HG03060 (cell line): Measurements from ENCODE around the gene IP6K3.

ENCODE experiments used
- ATAC-seq: cut with Tn5 transposase; IDR thresholded peaks from one replicate; pipeline ENCODE4 v1.9.1; 2021; ENCODE audit warnings: low read depth, moderate number of reproducible peaks; ENCODE audit not compliant: unreplicated experiment

Gene IP6K3

GRCh38 chr6:33778444-33779121 lies 31.9 kb upstream of the IP6K3 start:
- ATAC-seq, result no peak

DNA sequence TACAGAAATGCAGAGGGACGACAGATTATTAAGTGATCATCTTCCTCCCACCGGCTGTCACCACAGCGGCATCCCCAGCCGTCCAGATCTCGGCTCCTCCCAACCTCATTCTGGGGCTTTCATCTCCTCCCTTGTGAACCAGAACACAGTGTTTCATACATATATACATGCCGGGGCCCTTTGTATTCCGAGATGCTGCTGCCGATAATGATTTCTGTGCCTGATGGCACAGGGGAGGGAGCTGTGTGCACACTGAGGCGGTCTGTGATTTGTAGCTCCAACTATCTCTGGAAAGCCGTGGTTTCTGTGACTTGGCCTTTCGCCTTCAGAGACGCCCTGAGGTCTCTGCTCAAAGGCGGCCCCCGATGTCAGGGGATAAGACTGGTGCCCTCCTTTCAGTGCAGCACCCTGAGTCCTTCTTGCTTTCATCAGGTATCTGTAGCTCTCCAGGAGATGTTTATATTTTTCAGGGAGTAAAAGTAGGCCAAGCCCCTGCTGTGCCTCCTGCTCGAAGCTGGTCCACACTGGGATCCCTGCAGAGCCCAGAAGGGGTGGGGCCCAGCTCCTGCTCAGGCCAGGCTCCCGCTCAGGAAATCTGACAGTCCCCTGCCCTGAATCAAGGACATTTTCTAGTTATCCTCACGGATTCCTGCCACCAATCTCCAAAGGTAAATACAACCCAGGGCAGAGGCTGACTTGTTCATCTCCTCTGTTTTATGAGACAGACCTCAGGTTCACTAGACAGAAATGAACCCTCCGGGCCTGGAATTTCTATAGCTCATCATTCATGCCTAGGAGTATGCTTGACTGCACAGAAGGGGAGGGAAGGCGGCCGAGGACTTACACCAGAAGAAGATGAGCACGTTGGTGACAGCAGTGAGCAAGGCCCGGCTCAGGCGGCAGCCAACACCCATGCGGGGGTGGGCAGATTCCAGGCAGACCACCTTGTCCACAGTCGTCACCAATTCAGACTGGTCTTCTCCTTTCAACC lies 31.0 kb upstream of the IP6K3 start:
- no peak for ATAC-seq

DNA sequence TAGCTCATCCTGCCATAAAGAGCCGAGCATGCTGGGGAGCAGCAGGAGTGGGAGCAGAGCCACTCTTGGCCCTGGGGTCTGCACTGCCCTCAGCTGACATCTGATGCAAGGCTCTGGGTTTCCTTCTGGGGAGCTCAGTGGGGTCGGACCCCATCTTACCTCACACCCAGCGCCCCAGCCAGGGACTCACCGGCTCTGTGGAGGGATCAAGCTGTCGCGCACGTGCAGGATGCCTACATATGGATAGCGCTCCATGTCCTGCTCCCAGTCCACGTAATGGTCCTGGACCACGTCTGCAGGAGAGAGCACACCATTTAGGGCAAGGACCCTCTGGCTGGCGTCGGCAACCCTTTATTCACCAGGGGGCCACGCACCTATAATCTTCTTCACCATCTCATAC lies 30.1 kb upstream of the IP6K3 start:
- ATAC-seq, result no peak

GRCh38 chr6:33776186-33776585 lies 29.5 kb upstream of the IP6K3 start:
- no peak for ATAC-seq

GRCh38 chr6:33774774-33775173 lies 28.1 kb upstream of the IP6K3 start:
- no peak for ATAC-seq

DNA sequence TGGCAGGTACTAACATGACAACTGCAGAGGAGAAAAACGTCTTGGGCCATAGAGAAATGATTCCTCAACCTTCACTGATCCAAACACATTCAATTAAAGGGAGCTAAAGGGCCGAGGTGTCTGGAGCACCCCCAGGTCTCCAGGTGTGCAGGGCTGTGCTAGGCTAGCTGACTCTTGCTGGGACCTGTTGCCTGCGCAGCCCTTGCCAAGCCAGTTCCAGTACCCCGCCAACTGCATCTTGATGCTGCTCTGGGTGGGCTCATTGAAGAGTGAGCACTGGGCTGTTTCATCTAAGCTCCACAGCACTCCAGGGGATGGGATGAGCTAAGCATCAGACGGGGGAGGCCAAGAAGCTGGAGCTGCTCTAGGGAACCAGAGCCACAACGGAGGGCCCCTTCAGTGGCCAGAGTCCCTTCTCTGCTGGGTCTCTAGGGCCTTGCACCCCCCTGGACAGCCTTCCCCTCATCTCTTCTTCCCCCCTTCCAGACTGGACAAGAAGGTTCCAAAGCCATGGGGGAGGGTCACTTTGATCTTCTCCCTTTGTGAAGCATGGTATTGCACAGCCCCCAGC lies 26.3 kb upstream of the IP6K3 start:
- no peak for ATAC-seq

DNA sequence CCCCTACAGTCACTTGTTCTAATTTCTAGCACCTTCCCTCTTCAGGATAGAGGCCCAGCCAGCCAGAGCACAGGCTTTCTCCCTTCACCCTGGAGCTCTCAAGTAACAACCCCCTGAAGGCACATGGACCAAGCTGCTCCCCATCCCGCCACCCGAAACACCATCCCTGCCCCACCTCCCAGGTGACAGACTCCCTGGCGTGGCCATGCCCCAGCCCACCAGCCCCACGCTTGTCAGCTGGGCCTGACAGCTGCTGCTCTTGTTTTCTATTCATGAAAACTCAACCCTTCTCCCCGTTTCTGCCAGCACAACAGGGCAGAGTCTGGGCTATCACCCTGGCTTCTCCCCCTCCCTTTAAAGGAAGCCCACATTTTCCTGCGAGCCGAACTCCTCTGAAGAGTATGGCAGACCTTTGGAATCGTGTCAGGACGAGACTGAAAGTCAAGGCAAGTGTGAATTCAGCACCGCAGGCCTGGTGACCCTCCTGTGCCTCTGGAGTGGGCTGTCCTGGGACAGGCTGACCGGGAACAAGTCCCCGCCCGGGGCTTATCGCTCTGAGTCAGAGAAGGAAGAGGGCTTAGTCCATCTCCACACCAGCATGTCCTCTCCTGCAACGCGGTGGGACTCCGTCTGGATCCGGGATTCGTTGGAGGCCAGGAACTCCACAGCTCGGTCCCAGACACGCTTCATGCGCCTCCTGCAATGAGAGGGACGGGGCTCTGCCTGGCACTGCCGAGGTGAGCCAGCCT lies 25.6 kb upstream of the IP6K3 start:
- no peak for ATAC-seq

DNA sequence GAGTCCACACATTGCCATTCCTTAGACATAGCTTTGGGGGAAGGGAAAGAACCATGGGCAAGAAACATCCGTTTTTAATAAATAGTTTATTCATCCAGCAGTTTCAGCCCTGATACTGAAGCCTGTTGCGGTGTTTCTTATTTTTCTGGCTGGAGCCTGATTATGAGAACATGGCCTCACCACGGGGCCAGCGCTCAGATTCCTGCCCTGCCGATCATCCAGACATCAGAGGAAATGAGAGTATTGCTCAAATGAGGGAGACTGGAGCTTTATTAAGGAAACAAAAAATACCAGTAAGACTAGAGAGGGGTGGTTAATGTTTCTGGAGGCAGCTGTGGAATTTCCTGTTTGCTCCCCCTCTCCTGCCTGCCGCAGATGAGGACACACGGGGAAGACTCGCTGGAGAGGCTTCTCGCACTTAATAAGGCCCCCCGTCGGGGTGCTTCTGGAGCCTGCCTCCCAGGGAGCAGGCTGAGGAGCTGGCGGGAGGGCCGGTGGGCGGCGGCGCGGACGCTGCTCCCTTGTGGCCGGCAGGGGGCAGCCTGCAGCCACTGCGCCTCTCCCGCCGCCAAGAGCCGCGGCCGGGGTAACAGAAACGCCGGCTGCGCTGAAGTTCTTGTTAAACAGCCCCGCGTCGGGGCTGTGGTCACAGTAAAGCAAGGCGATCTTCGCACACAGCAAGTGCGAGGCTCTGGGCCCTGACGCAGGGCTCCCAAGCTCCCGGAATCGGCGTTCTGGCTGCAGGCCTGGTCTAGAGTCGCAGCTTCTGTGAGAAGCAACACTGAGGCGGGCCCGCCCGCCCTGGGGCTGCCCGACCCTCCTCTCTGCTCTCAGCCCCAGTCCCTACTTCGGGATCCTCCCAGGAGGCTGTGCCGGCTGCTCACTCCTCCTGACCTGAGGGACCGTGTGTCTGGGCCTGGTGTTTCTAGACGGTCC lies 24.7 kb upstream of the IP6K3 start:
- no peak for ATAC-seq

GRCh38 chr6:33770833-33771145 lies 24.1 kb upstream of the IP6K3 start:
- ATAC-seq, result no peak

DNA sequence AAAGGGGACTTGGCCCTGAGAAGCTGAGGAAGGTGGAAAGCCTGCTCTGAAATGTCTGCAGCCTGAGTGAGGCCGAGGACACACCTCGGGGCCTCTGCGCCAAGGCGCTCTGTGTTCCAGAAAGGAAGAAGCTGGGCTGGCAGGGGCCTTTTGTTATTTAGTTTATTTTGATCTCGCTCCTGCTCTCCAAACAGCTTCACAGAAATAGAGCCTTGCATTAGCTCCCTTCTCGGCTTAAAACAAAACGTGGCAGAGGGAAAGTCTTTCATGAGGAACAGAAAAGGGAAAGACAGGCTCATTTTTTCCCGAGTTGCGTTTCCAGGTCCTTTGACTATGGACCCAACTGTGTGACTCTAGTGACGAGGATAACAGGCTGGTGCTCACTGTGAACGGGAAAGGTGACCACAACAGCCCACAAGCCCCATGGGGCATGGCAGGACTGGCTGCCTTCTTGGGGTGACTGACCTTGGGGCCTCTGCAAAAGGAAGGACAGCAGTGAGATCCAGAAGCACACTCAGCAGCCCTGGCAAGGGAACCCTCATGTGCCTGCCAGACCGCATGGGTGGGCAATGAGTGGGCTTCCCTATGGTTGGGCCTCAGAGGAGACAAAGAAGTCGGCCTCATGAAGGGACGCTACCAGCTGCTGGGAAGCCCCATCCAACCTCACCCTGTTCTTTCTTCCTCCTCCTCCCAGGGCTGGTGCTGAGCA lies 23.6 kb upstream of the IP6K3 start:
- ATAC-seq, result no peak

- no peak for ATAC-seq
Measured at GRCh38 chr6:33769248-33769821, 22.6 kb upstream of the IP6K3 start.

GRCh38 chr6:33768644-33769120 lies 22.0 kb upstream of the IP6K3 start:
- ATAC-seq, result no peak

- ATAC-seq, result no peak
Measured at GRCh38 chr6:33766921-33767907, 20.5 kb upstream of the IP6K3 start.

DNA sequence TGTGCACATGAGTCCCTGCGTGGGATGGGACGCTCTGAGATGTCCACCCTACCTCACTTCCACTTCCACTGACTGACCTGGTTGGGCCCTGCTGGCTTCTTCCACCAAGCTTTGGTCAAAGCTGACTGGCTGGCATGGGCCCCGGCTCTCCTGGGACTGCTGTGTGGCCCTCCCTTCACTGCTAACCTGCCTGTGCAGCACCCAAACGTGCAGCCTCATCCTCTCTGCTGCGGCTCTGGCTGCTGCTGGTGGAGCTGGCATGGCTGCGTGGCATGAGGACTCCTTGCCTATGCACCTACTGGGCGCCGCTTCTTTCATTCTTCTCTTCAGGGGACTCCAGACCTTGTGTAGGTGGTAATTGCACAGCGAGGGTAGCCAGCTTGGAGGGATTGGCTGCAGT lies 18.7 kb upstream of the IP6K3 start:
- no peak for ATAC-seq

- no peak for ATAC-seq
Measured at GRCh38 chr6:33764036-33764435, 17.3 kb upstream of the IP6K3 start.

GRCh38 chr6:33763483-33763882 lies 16.8 kb upstream of the IP6K3 start:
- no peak for ATAC-seq

- ATAC-seq, result no peak
Measured at GRCh38 chr6:33762713-33763112, 16.0 kb upstream of the IP6K3 start.
